Measurements from ENCODE around the gene CACNG4. TPM values are rescaled to one million over a fixed set of nuclear protein-coding genes. Genes with fewer than 3 reads are reported as not detected.

Gene CACNG4
- total and polyA plus RNA-seq, 4 donors: 2.3 to 9.4 (median 4.1) TPM

DNA sequence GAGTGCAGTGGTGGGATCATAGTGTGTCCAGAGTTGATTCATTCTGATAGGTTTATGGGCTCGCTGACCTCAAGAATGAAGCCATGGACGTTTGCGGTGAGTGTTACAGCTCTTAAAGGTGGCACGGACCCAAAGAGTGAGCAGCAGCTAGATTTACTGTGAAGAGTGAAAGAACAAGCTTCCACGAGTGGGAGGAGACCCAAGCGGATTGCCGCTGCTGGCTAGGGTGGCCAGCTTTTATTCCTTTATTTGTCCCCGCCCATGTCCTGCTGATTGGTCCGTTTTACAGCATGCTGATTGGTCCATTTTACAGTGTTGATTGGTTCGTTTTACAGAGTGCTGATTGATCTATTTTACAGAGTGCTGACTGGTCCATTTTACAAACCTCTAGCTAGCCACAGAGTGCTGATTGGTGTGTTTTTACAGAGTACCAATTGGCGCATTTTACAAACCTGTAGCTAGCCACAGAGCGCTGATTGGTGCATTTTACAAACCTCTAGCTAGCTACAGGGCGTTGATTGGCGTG is 17.5 kb downstream of the CACNG4 start:
- WGBS, 2 donors: 80 to 87% methylated on average over 14 of the region's 14 CpGs
- H3K9me3 ChIP-seq (ENCODE audit: control insufficient read depth in 4 of 4, insufficient read depth in 3 of 4, low read length in 3 of 4): no peaks in the 10 kb centered on the region
- peaks cover 0 to 11% (median 5%) of the 10 kb centered on the region in 5 donors for H3K4me1 ChIP-seq (ENCODE audit: control insufficient read depth in 5 of 5, insufficient read depth in 5 of 5, low read length in 5 of 5)
- H3K27ac ChIP-seq (ENCODE audit: low read depth in 1 of 2, low read length in 1 of 2): no peak overlapping the region
- H3K4me3 ChIP-seq: no peak overlapping the region
- no peak for DNase-seq
- H3K27me3 ChIP-seq (ENCODE audit: control insufficient read depth in 3 of 3, insufficient read depth in 3 of 3, low read length in 2 of 3): peaks cover 0 to 4% (median 0%) of the 10 kb centered on the region in 3 donors
- TF ChIP-seq, protein P1, sequence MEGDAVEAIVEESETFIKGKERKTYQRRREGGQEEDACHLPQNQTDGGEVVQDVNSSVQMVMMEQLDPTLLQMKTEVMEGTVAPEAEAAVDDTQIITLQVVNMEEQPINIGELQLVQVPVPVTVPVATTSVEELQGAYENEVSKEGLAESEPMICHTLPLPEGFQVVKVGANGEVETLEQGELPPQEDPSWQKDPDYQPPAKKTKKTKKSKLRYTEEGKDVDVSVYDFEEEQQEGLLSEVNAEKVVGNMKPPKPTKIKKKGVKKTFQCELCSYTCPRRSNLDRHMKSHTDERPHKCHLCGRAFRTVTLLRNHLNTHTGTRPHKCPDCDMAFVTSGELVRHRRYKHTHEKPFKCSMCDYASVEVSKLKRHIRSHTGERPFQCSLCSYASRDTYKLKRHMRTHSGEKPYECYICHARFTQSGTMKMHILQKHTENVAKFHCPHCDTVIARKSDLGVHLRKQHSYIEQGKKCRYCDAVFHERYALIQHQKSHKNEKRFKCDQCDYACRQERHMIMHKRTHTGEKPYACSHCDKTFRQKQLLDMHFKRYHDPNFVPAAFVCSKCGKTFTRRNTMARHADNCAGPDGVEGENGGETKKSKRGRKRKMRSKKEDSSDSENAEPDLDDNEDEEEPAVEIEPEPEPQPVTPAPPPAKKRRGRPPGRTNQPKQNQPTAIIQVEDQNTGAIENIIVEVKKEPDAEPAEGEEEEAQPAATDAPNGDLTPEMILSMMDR (IDR thresholded peaks at IDR 0.05; ENCODE audit: control extremely low read depth, extremely low read depth): no peak
- no peak for ATAC-seq (ENCODE audit: insufficient read depth, low FRiP score)
- H3K36me3 ChIP-seq (ENCODE audit: control insufficient read depth in 4 of 4, insufficient read depth in 4 of 4, low read length in 4 of 4): no peaks in the 10 kb centered on the region
- H3K9ac ChIP-seq (ENCODE audit: insufficient read depth in 1 of 2, low read length in 2 of 2): no peak overlapping the region

DNA sequence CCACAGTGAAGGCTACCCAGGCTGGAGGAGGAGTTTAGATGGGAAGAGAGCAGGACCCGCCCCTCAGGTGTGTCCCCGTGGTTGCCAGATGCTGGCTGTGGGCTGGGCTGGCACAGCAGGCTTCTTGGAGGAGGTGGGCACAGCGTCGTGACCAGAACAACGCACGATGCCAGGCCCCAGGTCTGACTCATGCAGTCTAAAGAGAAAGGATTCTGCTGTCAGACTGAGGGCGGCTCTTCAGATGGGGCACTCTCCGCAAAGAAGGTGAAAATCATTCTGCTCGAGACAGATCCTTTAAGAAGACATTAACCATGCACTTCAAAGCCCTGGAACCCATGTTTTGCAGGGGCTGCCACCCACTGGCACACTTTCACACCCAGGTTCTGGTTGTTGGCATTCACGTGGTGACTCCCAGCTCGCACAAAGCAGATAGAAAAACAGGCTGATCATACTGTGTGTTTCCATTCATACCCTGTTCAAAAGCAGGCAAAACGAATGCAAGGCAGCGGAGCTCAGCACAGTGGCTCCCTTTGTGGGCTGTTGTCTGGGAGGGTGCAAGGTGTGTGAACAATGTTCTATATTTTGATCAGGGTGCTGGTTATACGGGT is 19.0 kb downstream of the CACNG4 start:
- Histone ChIP-seq H3K4me3 (no peak overlapping the region), H3K9me3 (ENCODE audit: control insufficient read depth in 4 of 4, insufficient read depth in 3 of 4, low read length in 3 of 4) (no peaks in the 10 kb centered on the region), H3K36me3 (ENCODE audit: control insufficient read depth in 4 of 4, insufficient read depth in 4 of 4, low read length in 4 of 4) (no peaks in the 10 kb centered on the region), H3K4me1 (ENCODE audit: control insufficient read depth in 5 of 5, insufficient read depth in 5 of 5, low read length in 5 of 5) (peaks cover 0 to 4% (median 0%) of the 10 kb centered on the region in 5 donors), H3K9ac (ENCODE audit: insufficient read depth in 1 of 2, low read length in 2 of 2) (no peak overlapping the region), H3K27me3 (ENCODE audit: control insufficient read depth in 3 of 3, insufficient read depth in 3 of 3, low read length in 2 of 3) (peaks cover 0 to 13% (median 0%) of the 10 kb centered on the region in 3 donors), H3K27ac (ENCODE audit: low read depth in 1 of 2, low read length in 1 of 2) (no peak overlapping the region)
- WGBS, 2 donors: 66 to 70% methylated on average over 14 of the region's 14 CpGs
- DNase-seq (no peak), ATAC-seq (ENCODE audit: insufficient read depth, low FRiP score) (no peak)
- TF ChIP-seq, protein P1 (IDR thresholded peaks at IDR 0.05; ENCODE audit: control extremely low read depth, extremely low read depth): no peak

DNA sequence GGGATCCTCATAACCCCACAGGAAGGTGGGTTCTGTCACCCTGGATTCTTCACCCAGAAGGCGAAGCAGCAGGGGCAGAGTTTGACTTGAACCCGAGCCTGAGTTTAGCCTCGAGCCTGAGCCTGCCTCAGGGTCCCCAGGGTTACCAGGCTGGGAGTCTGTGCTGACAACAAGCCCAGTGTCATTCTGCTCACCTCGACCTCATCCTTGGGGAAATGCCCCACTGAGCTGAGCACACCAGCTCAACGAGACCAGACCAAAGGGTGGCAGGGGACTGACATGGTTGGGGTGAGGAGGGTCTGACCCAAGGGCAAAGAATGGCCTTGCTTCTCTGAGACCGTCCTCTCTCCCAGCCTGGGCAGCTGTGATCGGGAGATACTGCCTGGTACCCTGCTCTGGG is 20.2 kb downstream of the CACNG4 start:
- Histone ChIP-seq H3K36me3 (ENCODE audit: control insufficient read depth in 4 of 4, insufficient read depth in 4 of 4, low read length in 4 of 4) (no peaks in the 10 kb centered on the region), H3K27ac (ENCODE audit: low read depth in 1 of 2, low read length in 1 of 2) (no peak overlapping the region), H3K9ac (ENCODE audit: insufficient read depth in 1 of 2, low read length in 2 of 2) (no peak overlapping the region), H3K4me1 (ENCODE audit: control insufficient read depth in 5 of 5, insufficient read depth in 5 of 5, low read length in 5 of 5) (no peaks in the 10 kb centered on the region), H3K27me3 (ENCODE audit: control insufficient read depth in 3 of 3, insufficient read depth in 3 of 3, low read length in 2 of 3) (peaks cover 0 to 14% (median 0%) of the 10 kb centered on the region in 3 donors), H3K4me3 (no peak overlapping the region), H3K9me3 (ENCODE audit: control insufficient read depth in 4 of 4, insufficient read depth in 3 of 4, low read length in 3 of 4) (no peaks in the 10 kb centered on the region)
- 78 to 90% methylated on average over 7 of the region's 7 CpGs for WGBS, 2 donors
- TF ChIP-seq, protein P1 (IDR thresholded peaks at IDR 0.05; ENCODE audit: control extremely low read depth, extremely low read depth): no peak
- no peak for DNase-seq
- no peak for ATAC-seq (ENCODE audit: insufficient read depth, low FRiP score)

Data from lung (tissue), 12 donors.